ENCODE measurements around the gene ASTN2.

- TF ChIP-seq POLR2AphosphoS5 (IDR thresholded peaks at IDR 0.05; ENCODE audit: insufficient read depth, low read depth, low read length) (no peak), CTCF (IDR thresholded peaks at IDR 0.05; ENCODE audit: extremely low read depth in 1 of 2, insufficient read depth in 1 of 2, low read depth in 1 of 2, low read length in 2 of 2) (no peak)
Observed at GRCh38 chr9:116985596-116985995, 429.3 kb downstream of the ASTN2 start.

All from endothelial cell of umbilical vein (primary cell).